Natural killer cell (primary cell): ENCODE results near the gene ARID3B. TPM values are rescaled to one million over a fixed set of nuclear protein-coding genes. Genes with fewer than 3 reads are reported as not detected.

Experiments used
- ATAC-seq, 3 donors: fragments of 150-1000 bp in 2 of 3; fragments of 200-7000 bp in 1 of 3; cut with Tn5 transposase; 1 replicate in 1 of 3; 2 replicates in 2 of 3; pipeline ENCODE4 v1.10.0; 2021; ENCODE audit warnings: mild to moderate bottlenecking in 2 of 3, moderate library complexity in 2 of 3
- DNase-seq, 2 donors: peaks; one replicate each; pipeline versions ENCODE4 v3.0.0 to v3.0.0-alpha.2; 2013 to 2021; ENCODE audit warnings: mixed read lengths in 1 of 2
- H3K27ac ChIP-seq: one replicate; pipeline ENCODE4 v1.5.1; 2013; ENCODE audit warnings: mild to moderate bottlenecking, low read length
- H3K27me3 ChIP-seq: one replicate; pipeline ENCODE4 v1.6.1; 2013; ENCODE audit warnings: low read length; ENCODE audit not compliant: control insufficient read depth, insufficient read depth
- H3K36me3 ChIP-seq: one replicate; pipeline ENCODE4 v1.6.1; 2013; ENCODE audit warnings: low read length; ENCODE audit not compliant: control insufficient read depth, insufficient read depth
- H3K4me1 ChIP-seq: one replicate; pipeline ENCODE4 v1.6.1; 2013; ENCODE audit warnings: low read length; ENCODE audit not compliant: control insufficient read depth, insufficient read depth
- H3K4me3 ChIP-seq: one replicate; pipeline ENCODE4 v1.5.1; 2013; ENCODE audit warnings: low read length
- H3K9me3 ChIP-seq: one replicate; pipeline ENCODE4 v1.6.1; 2013; ENCODE audit warnings: low read length; ENCODE audit not compliant: control insufficient read depth, insufficient read depth
- H3K27ac Mint-ChIP-seq, 2 donors: one replicate each; pipeline ENCODE4 v1.8.0; 2022; ENCODE audit warnings: mild to moderate bottlenecking in 2 of 2, mixed read lengths in 2 of 2, moderate library complexity in 1 of 2
- H3K27me3 Mint-ChIP-seq, 2 donors: one replicate each; pipeline ENCODE4 v1.8.0; 2022; ENCODE audit warnings: low read depth in 2 of 2, mixed read lengths in 2 of 2
- H3K36me3 Mint-ChIP-seq: one replicate; pipeline ENCODE4 v1.8.0; 2022; ENCODE audit warnings: mixed read lengths
- H3K4me1 Mint-ChIP-seq, 2 donors: one replicate each; pipeline ENCODE4 v1.8.0; 2022; ENCODE audit warnings: mixed read lengths in 2 of 2
- H3K4me3 Mint-ChIP-seq: one replicate; pipeline ENCODE4 v1.8.0; 2022; ENCODE audit warnings: mild to moderate bottlenecking, moderate library complexity, mixed read lengths
- H3K9me3 Mint-ChIP-seq, 2 donors: one replicate each; pipeline ENCODE4 v1.8.0; 2022; ENCODE audit warnings: mixed read lengths in 2 of 2
- WGBS: methylation state at CpG from one replicate; pipeline ENCODE4 v1.1.7; 2013; ENCODE audit warnings: missing lambda C conversion rate; ENCODE audit not compliant: insufficient coverage; 5-methylcytosine and 5-hydroxymethylcytosine counted together
- intact Hi-C: fragments of 100-400 bp; cut with micrococcal nuclease; formaldehyde crosslinking; loops from one replicate; pipeline ENCODE4 v1.14.2; 2022
- total RNA-seq, 4 donors: library from RNA; stranded (reverse); fragments of 120-200 nt in 1 of 4; gene quantifications; one replicate each; pipeline versions ENCODE4 v1.2.3 to v1.2.4, GENCODE V29; 2013 to 2022
- TF ChIP-seq, protein P1 (sequence below): fragments of 200-600 bp; IDR thresholded peaks from one replicate; pipeline ENCODE4 v1.8.0; 2022; ENCODE audit warnings: antibody characterized with exemption

ARID3B gene
- total RNA-seq, 3 donors from 2014 or later (not counting 1 experiment from before 2014, with no cell fraction given) = 56.4 to 59.2 (median 58.3) TPM

DNA sequence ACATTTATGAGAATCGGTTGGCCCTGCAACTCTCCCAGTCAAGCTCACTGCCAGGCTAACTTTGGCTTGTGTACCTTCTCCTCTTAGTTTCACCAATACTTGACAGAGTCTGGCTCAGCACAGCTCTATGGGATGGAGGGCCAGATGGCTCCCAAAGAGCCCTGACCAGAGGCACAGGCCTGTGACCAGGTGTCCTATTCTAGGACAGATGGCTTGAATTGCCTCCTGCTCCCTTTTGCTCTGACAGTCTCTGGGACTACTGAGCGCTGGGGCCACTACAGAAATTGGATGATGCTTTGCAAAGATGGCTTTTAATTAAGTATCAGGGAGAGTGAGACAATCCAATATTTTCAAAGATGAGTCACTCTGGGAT is 10.3 kb upstream of the ARID3B start:
- Histone ChIP-seq H3K27me3 (no peaks in the 10 kb centered on the region), H3K36me3 (no peaks in the 10 kb centered on the region), H3K4me3 (no peak overlapping the region), H3K27ac (no peak overlapping the region), H3K4me1 (no peaks in the 10 kb centered on the region), H3K9me3 (no peaks in the 10 kb centered on the region)
- Mint-ChIP-seq H3K27me3 (no peaks in the 10 kb centered on the region), H3K4me1 (no peaks in the 10 kb centered on the region), H3K9me3 (no peaks in the 10 kb centered on the region), H3K4me3 (no peak overlapping the region), H3K27ac (no peak overlapping the region), H3K36me3 (no peaks in the 10 kb centered on the region)
- no peak for DNase-seq
- intact Hi-C loops = no loop called here
- 94% methylated on average over 2 of the region's 2 CpGs for WGBS
- TF ChIP-seq, protein P1, sequence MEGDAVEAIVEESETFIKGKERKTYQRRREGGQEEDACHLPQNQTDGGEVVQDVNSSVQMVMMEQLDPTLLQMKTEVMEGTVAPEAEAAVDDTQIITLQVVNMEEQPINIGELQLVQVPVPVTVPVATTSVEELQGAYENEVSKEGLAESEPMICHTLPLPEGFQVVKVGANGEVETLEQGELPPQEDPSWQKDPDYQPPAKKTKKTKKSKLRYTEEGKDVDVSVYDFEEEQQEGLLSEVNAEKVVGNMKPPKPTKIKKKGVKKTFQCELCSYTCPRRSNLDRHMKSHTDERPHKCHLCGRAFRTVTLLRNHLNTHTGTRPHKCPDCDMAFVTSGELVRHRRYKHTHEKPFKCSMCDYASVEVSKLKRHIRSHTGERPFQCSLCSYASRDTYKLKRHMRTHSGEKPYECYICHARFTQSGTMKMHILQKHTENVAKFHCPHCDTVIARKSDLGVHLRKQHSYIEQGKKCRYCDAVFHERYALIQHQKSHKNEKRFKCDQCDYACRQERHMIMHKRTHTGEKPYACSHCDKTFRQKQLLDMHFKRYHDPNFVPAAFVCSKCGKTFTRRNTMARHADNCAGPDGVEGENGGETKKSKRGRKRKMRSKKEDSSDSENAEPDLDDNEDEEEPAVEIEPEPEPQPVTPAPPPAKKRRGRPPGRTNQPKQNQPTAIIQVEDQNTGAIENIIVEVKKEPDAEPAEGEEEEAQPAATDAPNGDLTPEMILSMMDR = no peak
- ATAC-seq = no peak

DNA sequence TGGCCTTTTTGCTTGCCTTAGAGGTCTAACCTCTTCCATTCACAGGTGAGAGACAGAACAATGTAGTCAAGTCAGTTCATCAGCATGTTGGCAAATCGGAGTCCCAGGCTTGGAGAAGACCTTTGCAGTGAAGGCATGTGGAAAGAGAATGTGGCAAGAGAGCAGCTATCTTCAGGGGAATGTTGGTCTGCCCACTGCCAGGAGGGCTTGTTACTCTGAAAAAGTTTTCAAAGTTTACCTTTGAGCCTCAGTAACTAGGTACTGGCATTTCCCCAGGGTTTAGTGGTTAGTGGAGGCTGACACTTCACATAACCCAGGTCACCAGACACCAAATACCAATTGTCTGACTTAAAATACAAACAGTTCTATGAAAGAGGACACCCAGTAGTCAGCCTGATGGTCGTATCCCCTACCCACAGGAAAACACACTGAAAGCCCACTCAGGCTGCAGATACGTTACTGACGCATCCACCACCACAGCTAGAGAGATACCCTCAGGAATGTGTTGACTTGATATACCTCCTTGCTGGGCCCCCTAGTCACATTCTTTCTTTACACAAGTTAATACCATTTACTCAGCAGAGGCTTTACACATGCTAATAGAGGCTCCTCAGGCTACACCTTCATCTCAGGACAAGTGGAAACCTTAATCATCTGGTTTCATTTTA is 9.7 kb upstream of the ARID3B start:
- no peak overlapping the region for H3K27ac ChIP-seq
- H3K9me3 Mint-ChIP-seq = no peaks in the 10 kb centered on the region

DNA sequence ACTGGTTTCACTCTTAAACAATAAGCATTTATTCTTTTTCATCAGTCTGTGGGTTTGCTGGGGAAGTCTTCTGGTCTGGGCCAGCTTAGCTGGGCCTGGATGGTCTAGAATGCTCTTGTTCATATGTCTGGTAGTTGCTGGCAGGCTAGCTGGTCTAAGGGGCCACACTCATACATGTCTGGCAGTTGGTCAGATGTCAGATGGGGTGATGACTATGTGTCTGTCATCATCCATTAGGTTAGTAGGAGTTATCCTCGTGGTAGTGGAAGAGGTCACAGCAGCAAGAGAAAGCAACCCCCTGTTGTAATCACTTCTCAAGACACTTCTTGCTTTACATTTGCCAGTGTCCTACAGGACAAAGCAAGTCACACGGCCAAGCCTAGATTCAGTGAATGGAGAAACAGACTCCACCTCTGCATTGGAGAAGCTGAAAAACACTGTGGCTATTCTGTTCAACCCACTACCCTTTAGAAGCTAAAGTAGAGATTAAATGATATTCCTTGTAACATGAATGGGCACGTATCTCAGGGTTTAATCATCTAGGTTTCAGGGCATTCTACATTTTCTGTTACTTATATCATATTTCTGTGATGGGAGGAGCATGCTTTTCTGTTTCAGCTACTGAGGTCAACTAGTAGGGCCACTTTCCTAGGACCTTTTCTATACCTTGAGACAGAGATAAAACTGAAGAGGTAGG is 5.5 kb upstream of the ARID3B start:
- Histone ChIP-seq H3K4me3 (no peak overlapping the region), H3K4me1 (peaks cover 9% of the 10 kb centered on the region), H3K36me3 (no peaks in the 10 kb centered on the region), H3K27ac (no peak overlapping the region), H3K9me3 (no peaks in the 10 kb centered on the region), H3K27me3 (no peaks in the 10 kb centered on the region)
- H3K4me3 Mint-ChIP-seq = no peak overlapping the region
- WGBS = 90% methylated on average over 2 of the region's 3 CpGs
- DNase-seq (no peak), ATAC-seq (no peak)
- H3K4me1 Mint-ChIP-seq = peaks cover 6 to 12% of the 10 kb centered on the region in 2 donors
- intact Hi-C loops = no loop called here
- H3K27ac Mint-ChIP-seq = peak overlapping the region in 1 of 2 donors; percentile 15
- no peaks in the 10 kb centered on the region for H3K36me3 Mint-ChIP-seq
- TF ChIP-seq, protein P1 = no peak
- no peaks in the 10 kb centered on the region for H3K27me3 Mint-ChIP-seq
- H3K9me3 Mint-ChIP-seq = no peaks in the 10 kb centered on the region

More for the DNA sequence above, 9.7 kb upstream of the ARID3B start:
- H3K36me3 ChIP-seq = no peaks in the 10 kb centered on the region
- H3K27me3 ChIP-seq = no peaks in the 10 kb centered on the region
- H3K4me3 Mint-ChIP-seq = no peak overlapping the region
- TF ChIP-seq, protein P1 = no peak
- DNase-seq (no peak), ATAC-seq (no peak)
- no peaks in the 10 kb centered on the region for H3K9me3 ChIP-seq
- intact Hi-C loops = no loop called here
- no peaks in the 10 kb centered on the region for H3K4me1 Mint-ChIP-seq
- WGBS = 80% methylated on average over 4 of the region's 4 CpGs
- H3K27ac Mint-ChIP-seq = no peak overlapping the region
- H3K27me3 Mint-ChIP-seq = no peaks in the 10 kb centered on the region
- no peaks in the 10 kb centered on the region for H3K36me3 Mint-ChIP-seq
- H3K4me1 ChIP-seq = no peaks in the 10 kb centered on the region
- no peak overlapping the region for H3K4me3 ChIP-seq
